Measurements from ENCODE around the gene PRR13. TPM values are rescaled to one million over a fixed set of nuclear protein-coding genes. Genes with fewer than 3 reads are reported as not detected.

The PRR13 gene
- total and polyA plus RNA-seq, 9 of the 15 experiments (the other 6 are each of a cell fraction or from before 2014, with no cell fraction given) = 117 to 835 (median 285) TPM

GRCh38 chr12:53425515-53426150 lies 15.9 kb upstream of the PRR13 start (continued):
- TF ChIP-seq UBTF (IDR thresholded peaks at IDR 0.05; ENCODE audit: borderline replicate concordance in 1 of 2, low read depth in 2 of 2, low read length in 2 of 2) (0 out of 4 replicates have a peak, but pooled peaks of 1 of the 2 experiments have one; percentile 7), ELF1 (tag; IDR thresholded peaks at IDR 0.05) (0 out of 2 replicates have a peak, but pooled peaks have one; percentile 17)

GRCh38 chr12:53427905-53428594 lies 13.5 kb upstream of the PRR13 start:
- no peak overlapping the region for H3K4me3 ChIP-seq
- peak in 2 of 4 experiments; percentile 15 to 38 for DNase-seq (ENCODE audit: extremely low read depth in 1 of 4, low spot score in 3 of 4)
- no peaks in the 10 kb centered on the region for H4K20me1 ChIP-seq (replicated peaks; ENCODE audit: control insufficient read depth, insufficient read depth, low read length)
- no peak overlapping the region for H3K27ac ChIP-seq (ENCODE audit: extremely low read depth, low read depth, low read length)
- no TSS peak for BruUV-seq (replicated peaks)
- H3K4me1 ChIP-seq (replicated peaks in 1 of 2; ENCODE audit: control insufficient read depth in 2 of 2, insufficient read depth in 2 of 2, low read length in 2 of 2) = peaks cover 30 to 31% of the 10 kb centered on the region in 2 experiments
- 41% methylated on average over 7 of the region's 7 CpGs for WGBS (ENCODE audit: insufficient coverage, low coverage, missing lambda C conversion rate)
- TF ChIP-seq ATF3 (IDR thresholded peaks at IDR 0.05) (peak; percentile 54; the same call in 1 of the 2 replicates), ATF3 (CRISPR knock-in tag; conservative IDR thresholded peaks at IDR 0.05) (no peak), TFE3 (CRISPR knock-in tag; IDR thresholded peaks at IDR 0.05) (no peak), MCM7 (IDR thresholded peaks at IDR 0.05) (no peak), BCOR (IDR thresholded peaks at IDR 0.05) (no peak), ARID2 (IDR thresholded peaks at IDR 0.05) (no peak), SREBF2 (CRISPR knock-in tag; IDR thresholded peaks at IDR 0.05) (no peak), CBFA2T2 (conservative IDR thresholded peaks at IDR 0.05) (0 out of 2 replicates have a peak, but pooled peaks have one; percentile 7), CBFA2T3 (IDR thresholded peaks at IDR 0.05) (peak; percentile 42; the same call in 1 of the 2 replicates), FOSL1 (tag; conservative IDR thresholded peaks at IDR 0.05) (peak; percentile 84), JUND (IDR thresholded peaks at IDR 0.05; ENCODE audit: borderline replicate concordance, low read depth, low read length) (no peak), JUND (tag; IDR thresholded peaks at IDR 0.05; ENCODE audit: borderline replicate concordance, low read depth, low read length) (0 out of 3 replicates have a peak, but pooled peaks have one; percentile 17)
- H3K4me2 ChIP-seq (ENCODE audit: insufficient read depth, low read length) = peak overlapping the region; percentile 14; the same call in 1 of the 2 replicates
- no peaks in the 10 kb centered on the region for H3K27me3 ChIP-seq (ENCODE audit: control insufficient read depth in 2 of 2, insufficient read depth in 2 of 2, low read length in 2 of 2)
- intact Hi-C loops (cut with micrococcal nuclease) = loop anchor here (10.0 kb wide), 1 partner anchor 103 kb away; the partner anchor contains the start of gene AAAS
- H3K36me3 ChIP-seq (ENCODE audit: control insufficient read depth, insufficient read depth, low read length) = peaks cover 36% of the 10 kb centered on the region; the same call in 2 of the 3 replicates
- no peaks in the 10 kb centered on the region for H3K9me1 ChIP-seq (ENCODE audit: control insufficient read depth, insufficient read depth, low read length)
- in situ Hi-C loops (cut with MboI) = no loop called here
- H3K9ac ChIP-seq (ENCODE audit: insufficient read depth in 1 of 2, low read depth in 2 of 2, low read length in 2 of 2) = peak overlapping the region in 1 of 2 experiments; percentile 14; a peak in 1 of 4 replicates
- peak; percentile 44 for FAIRE-seq
- no peaks in the 10 kb centered on the region for H3K9me3 ChIP-seq (replicated peaks; ENCODE audit: control insufficient read depth, insufficient read depth, low read depth, low read length)
- H3K79me2 ChIP-seq (ENCODE audit: control insufficient read depth, insufficient read depth, low read length) = peaks cover 19% of the 10 kb centered on the region
- POLR2A ChIA-PET = interaction anchor here (0.7 to 1.8 kb wide), 9 partner anchors 9 to 103 kb away, joined by 3 to 6 read pairs (median 4); partner anchors contain the start of gene PRR13
- CTCF ChIA-PET (ENCODE audit: low intra/inter-chr PET ratio) = no interaction called here
- ATAC-seq = no peak
- H2AFZ ChIP-seq (ENCODE audit: low read depth, low read length) = no peak overlapping the region

Measured in K562 (cell line).